8988T (cell line): ENCODE results near the gene CAAP1.
"Not testable (repeated sequence)": the region's sequence is repeated elsewhere in the genome, so short reads cannot be mapped to it uniquely, and the experiment has no call there.

ENCODE experiments used
- DNase-seq: peaks from one replicate; pipeline ENCODE4 v3.0.0; 2011

Gene CAAP1

DNA sequence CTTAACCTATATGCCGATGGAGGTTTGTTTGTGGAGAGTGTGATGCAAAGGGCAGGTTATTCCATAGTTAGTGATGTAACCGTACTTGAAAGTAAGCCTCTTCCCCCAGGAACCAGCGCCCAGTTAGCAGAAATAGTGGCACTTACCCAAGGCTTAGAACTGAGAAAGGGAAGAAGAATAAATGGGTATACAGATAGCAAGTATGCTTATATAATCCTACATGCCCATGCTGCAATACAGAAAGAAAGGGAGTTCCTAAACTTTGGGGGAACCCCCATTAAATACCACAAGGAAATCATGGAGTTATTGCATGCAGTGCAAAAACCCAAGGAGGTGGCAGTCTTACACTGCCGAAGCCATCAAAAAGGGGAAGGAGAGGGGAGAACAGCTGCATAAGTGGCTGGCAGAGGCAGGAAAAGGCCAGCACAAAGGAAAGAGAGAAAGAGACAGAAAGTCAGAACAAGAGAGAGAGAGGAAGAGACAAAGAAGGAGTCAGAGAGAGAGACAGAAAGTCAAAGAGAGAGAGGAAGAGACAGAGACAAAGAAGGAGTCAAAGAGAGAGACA lies 64.1 kb downstream of the CAAP1 start:
- DNase-seq, result not testable (repeated sequence)

DNA sequence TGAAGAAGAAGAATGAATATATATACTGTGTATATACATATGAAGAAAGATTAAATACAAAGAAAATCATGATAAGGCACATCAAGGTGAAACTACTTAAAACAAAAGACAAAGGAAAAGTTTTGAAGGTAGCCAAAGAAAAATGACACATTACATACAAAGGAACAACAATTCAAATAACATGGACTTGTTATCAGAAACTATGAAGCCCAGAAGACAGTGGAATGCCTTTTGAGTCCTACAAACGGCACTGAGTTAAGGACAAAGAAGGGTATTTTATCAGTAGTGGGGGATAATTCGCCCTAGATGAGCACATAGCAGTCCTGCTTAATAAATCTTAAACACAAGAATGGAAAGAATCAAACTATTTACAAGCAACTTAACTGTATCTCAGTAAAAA lies 77.8 kb downstream of the CAAP1 start:
- DNase-seq, result no peak

DNA sequence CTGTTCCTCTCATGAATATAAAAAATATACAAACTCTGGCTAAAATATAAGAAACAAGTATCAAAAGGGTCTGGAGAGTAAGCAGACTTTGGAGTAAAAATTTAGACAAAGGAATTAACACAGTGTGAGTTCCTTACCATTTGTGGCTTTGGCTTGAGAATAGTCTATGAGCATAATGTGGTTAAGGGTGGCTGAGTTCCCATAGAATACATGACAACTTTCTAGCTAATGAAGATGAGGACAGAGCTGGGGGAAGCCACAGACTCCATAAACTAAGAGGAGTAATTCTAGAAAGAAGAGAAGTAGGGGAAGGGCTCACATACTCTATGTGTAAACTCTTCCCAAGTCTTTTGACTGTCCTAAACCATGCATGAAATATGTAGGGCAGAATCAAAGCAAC lies 79.4 kb downstream of the CAAP1 start:
- DNase-seq, result no peak

DNA sequence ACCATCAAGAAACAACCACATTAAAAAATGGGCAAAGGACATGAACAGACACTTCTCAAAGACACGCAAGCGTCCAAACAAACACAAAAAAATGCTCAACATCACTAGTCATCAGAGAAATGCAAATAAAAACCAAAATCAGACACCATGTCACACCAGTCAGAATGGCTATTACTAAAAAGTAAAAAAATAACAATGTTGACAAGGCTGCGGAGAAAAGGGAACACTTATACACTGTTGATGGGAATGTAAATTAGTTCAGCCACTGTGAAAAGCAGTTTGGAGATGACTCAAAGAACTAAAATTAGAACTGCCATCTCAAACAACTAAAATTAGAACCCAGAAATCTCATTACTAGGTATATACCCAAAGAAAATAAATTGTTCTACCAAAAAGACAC lies 80.4 kb downstream of the CAAP1 start:
- no peak for DNase-seq

DNA sequence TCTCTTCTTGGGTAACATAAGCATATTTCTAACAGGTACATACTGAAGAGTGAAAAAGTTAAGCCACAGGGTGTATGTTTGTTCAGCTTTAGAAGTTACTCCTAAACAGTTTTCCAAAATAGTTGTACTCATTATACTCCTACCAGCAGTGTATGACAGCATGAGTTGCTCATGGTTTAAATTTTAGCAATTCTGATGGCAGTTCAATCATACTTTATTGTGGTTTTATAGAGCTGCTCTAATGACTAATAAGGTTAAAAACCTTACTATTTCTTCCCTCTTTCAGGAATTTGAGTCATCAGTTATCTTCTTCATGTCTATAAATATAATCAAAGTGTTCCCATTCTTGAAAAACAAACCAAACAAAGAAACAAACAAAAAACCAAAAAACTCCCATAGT lies 81.5 kb downstream of the CAAP1 start:
- DNase-seq, result no peak

DNA sequence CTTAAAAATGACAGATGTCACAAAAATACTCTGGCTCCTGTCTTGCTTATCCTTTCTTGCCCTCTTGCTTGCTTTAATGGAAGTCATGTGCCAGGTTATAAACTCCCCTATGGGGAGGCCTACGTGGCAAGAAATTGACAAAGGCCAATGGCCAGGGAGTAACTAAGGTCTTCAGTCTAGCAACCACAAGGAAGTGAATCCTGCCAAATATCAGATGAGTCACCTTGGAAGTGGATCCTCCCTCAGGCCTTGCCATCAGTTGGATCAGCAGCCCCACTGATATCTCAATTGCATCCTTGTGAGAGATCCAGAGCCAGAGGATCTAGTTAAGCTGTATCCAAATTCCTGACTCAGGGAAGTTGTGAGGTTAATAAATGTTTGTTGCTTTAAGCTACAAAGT lies 82.8 kb downstream of the CAAP1 start:
- DNase-seq, result no peak

DNA sequence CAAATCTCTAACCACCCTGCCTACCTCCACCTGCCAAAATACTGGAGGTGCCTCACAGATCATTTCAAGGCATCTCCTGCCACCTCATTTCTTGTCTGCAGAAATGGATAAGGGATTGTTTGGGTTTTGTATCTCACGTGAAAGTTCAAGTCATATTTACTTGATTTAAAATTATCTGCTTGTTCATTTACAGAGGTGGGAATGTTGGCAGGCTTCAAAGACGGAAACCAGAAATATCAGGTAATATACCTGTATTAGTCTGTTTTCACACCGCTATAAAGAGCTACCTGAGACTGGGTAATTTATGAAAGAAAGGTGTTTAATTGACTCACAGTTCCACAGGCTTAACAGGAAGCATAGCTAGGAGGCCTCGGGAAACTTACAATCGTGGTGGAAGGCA lies 85.4 kb downstream of the CAAP1 start:
- no peak for DNase-seq

DNA sequence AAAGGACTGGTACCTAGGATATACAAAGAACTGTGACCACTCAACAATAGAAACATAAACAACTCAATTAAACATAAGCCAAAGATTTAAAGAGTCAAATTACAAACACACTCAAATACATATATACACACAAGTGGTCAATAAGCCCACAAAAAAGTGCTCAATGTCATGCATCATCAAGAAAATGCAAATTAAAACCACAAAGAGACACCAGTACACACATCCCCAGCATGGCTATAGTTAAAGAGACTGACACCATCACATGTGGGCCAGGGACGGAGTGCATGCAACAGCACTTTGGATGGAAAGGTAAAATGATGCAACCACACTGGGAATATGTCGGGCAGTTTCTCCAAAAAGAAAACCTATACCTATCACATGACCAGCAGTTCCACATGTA lies 89.7 kb downstream of the CAAP1 start:
- no peak for DNase-seq

DNA sequence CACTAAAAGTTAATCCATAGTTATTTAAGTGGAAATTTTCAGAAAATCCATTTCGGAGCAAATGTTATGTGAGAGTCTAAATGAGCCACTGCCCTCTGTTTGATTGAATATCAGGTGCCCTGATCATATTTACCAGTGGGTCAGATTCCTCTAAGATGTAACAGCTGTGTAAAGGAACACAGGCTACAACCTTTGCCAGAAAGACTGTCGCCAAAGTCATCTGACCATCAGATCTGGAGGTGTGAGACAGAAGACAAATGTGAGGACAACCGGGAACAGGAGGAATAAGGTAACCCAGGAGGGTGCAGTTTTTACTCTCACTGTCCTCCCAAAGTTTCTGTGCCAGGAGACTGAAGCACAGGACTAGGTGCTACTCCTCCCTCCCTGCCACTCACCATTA lies 90.8 kb downstream of the CAAP1 start:
- DNase-seq, result no peak

DNA sequence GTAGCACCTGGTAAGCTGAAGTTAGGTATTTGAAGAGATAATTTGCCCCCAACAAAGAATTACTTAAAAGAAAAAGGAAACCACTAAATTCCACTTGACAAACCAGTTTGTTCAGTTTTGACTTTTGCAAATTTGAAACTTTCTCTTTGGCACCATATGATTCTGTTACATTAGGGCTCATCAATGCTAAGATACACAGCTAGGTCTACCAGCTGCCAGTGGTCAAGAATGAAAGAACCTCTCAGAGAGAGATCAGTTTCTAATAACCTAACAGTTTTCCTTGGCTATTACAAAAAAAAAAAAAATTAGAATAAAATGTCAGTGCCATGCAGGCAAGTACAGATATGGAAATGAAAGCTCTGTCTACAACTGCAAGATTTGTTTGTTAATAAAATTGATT lies 92.3 kb downstream of the CAAP1 start:
- DNase-seq, result no peak

DNA sequence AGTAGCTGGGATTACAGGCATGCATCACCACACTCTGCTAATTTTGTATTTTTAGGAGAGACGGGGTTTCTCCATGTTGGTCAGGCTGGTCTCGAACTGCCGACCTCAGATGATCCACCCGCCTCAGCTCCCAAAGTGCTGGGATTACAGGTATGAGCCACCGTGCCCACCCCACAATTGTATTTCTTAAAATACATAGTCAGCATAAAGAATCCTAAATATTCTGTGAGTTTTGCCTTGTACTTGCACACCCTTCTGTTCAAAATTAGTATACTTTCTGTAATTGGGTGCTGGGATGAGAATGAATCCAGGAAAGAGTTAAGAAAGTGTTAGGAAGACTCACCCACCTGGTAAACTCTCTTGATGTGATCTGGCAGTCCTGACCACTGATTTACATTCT lies 101.3 kb downstream of the CAAP1 start:
- no peak for DNase-seq
